ENCODE data around the gene CNN1.

CNN1 gene

DNA sequence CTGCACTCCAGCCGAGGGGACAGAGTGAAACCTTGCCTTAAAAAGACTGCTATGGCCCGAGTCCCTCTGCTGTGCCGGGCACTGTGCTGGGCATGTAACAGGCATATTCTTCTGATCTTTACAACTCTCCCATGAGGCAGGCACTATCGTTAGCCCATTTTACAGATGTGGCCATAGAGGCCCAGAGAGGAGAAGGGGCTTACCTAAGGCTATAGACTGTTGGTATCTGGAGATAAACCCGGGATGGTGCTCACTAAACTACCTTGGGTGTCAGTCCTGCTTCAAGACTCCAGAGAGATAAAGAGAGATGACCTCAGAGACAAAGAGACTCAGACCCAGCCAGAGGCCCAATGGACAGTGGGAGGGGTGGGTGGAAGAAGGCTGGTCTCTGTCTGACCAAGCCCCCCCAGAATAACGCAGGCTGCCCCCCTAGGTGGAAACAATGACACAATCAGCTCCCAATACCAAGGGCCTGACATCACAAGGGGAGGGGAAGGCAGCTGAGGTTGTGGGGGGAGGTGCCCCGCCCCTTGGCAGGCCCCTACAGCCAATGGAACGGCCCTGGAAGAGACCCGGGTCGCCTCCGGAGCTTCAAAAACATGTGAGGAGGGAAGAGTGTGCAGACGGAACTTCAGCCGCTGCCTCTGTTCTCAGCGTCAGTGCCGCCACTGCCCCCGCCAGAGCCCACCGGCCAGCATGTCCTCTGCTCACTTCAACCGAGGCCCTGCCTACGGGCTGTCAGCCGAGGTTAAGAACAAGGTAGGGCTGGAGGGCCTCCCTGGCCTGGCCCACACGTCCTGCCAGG lies at the start of gene CNN1:
TSS of gene CNN1 (plus strand) at position 620 of the 805 bp plus-strand sequence. CDS start at position 697, 77 bp downstream.
- no peak for DNase-seq (ENCODE audit: low read depth, low spot score)

DNA sequence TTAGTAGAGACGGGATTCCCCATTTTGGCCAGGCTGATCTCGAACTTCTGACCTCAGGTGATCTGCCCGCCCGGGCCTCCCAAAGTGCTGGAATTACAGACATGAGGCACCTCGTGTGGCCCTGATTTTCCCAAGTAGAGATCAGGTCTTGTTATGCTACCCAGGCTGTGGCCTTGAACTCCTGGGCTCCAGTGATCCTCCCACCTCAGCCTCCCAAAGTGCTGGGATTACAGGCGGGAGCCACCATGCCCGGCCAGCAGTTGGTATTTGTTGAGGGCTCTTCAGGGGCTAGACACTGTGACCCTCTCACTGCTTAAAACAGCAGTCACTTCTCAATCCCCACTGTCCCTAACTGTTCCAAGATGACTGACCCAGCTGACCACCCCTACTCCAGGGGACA lies 49.3 kb upstream of the CNN1 start:
- no peak for DNase-seq (ENCODE audit: low read depth, low spot score)

DNA sequence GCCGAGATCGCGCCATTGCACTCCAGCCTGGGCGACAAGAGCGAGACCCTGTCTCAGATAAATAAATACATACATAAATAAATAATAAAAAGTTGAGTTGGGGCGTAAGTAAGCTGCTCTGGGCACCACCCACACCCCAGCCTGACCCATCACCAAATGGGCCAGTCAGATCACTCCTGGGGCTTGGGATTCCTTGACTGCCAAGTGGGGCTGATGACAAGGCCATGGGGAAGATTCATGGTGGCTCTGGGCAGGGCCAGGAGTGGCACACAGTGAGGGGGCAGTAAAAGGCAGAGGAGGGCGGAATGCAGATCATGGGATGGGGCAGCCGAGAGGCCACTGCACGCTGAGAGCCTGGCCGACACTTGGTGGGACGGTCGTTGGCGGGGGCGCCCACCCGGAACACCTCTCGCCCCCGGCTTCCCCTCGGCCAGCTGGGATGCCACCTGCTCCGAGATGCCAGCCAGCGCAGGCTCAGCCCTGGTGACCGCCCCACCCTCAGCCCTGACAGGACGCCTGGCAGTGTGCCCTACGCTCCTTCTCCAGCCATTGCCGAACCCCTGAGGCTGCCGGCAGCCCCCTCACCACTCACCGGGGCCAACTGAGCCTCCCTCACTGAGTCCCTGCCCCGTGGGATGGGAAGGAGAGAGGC lies 43.9 kb upstream of the CNN1 start:
- no peak for DNase-seq (ENCODE audit: low read depth, low spot score)

DNA sequence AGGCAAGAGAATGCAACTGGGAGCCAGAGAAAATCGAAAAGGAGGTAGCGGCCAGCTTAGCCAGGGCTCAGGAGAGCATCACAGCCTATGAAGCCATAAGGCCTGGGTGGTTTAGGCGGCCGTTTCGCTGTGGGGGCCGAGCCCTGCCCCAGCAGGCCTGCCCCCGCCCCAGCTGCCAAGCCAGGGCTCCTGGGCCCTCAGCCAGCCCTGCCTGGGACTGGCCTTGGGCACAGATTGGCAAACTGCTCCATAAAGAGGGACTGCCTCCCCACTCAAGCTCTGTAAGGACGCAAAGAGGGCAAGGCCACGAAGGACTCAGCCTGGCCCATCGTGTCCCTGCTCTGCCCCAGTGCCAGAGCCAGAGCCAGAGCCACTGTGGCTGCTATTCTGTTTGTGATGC lies 43.2 kb upstream of the CNN1 start:
- DNase-seq (ENCODE audit: low read depth, low spot score), result no peak

DNA sequence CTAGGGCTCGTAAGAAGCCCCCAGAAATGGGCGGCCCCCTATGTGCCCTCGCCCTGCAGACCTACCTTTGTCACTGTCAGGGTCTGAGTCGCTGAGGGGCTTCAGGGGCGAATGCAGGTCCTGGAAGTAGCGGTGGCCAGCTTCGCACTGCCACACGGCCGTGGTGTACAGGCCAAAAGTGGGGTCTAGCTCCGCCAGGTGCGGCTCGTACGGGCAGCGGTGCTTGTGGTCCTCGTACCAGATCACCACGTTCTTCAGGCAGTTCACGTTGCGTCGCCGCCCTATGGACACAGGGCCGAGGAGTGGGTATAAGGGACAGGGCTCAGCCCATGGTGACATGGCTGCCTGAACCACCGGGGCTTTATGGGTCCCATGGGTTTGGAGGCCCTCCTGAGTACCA lies 42.8 kb upstream of the CNN1 start:
- no peak for DNase-seq (ENCODE audit: low read depth, low spot score)

DNA sequence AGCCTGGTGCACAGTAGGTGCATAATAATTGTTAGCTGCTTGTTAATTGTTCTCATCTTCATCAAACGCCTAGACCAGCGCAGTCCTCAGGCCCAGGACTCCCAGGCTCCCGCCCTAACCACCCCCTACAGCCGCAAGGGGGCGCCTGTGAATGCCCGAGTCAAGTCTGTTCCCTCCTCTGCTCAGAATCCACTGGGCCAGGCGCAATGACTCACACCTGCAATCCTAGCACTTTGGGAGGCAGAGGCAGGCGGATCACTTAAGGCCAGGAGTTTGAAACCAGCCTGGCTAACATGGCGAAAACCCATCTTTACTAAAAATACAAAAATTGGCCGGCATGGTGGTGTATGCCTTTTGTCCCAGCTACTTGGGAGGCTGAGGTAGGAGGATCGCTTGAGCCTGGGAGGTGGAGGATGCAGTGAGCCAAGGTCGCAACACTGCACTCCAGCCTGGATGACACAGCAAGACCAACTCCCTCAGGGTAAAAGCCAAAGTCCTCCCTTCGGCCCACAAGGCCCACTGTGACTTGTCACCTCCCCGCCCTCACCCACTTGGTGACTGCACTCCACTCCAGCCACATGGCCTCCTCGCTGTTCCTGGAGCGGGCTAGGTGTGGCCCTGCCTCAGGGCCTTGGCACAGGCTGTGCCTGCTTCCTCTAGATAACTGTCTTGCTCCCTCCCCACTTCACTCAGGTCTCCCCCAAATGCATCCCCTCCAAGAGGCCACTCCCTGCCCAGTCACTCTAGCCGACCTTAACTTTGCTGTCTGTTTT lies 42.1 kb upstream of the CNN1 start:
- DNase-seq (ENCODE audit: low read depth, low spot score), result peak; percentile 40

DNA sequence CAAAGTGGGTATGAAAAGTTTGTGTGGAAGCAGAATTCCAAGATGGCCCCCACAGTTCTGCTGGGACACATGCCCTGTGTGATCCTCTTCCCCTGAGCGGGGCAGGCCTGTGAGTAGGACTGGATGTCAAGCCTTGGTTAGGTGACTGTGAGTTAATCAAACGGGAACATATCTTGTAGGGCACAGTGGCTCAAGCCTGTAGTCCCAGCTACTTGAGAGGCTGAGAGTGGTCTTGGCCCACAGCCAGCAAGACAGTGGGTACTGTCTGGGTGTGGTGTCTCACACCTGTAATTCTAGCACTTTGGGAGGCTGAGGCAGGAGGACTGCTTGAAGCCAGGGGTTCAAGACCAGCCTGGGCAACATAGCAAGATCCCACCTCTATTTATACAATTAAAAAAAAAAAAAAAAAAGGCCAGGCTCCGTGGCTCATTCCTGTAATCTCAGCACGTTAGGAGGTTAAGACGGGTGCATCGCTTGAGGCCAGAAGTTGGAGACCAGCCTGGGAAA lies 39.4 kb upstream of the CNN1 start:
- no peak for DNase-seq (ENCODE audit: low read depth, low spot score)

DNA sequence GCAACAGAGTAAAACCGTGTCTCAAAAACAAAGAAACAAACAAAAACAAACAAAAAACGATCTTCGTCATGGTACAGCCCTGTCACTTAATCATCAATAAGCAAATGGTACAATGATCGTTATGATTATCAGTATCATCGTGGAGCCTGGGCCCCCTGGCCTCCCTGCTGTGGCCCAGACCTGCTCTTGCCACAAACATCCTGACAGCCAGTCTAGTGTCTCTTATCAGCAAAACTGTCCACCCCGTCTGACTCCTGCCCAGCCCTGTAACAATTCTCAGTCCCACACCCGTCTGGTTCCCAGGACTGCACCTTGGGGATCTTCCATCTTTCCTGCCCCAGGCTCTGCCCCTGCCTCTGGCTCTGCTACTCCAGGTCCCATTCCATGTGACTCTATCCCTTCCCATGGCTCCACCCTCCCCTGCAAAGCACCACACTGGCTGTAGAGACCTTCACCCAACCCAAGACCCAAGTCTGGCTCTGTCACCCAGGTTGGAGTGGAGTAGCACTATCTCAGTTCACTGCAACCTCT lies 38.7 kb upstream of the CNN1 start:
- DNase-seq (ENCODE audit: low read depth, low spot score), result no peak

DNA sequence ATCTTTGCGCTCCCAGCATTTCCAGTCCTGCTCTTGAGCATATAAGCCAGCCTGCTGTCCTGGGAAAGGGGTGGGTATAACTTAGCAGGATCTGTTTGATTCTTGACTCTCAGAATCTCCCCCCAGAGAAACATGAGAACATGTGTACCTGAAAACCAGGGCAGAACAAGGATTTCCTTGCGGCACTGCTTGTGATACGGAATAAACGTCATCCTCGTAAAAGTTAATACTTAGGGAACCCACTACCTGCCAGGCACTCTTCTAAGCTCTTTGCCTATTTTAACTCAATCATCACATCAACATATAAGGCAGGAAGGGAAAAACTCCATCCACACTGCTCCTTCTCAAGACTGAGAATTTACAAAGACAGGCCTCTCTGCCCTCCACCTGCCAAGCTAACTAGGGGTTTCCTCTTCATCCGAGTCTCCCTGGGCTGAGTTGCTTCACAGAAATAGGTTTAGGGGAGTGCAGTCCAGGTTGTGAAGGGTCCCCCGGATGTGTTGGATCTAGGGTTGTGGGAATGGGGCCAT lies 34.1 kb upstream of the CNN1 start:
- no peak for DNase-seq (ENCODE audit: low read depth, low spot score)

DNA sequence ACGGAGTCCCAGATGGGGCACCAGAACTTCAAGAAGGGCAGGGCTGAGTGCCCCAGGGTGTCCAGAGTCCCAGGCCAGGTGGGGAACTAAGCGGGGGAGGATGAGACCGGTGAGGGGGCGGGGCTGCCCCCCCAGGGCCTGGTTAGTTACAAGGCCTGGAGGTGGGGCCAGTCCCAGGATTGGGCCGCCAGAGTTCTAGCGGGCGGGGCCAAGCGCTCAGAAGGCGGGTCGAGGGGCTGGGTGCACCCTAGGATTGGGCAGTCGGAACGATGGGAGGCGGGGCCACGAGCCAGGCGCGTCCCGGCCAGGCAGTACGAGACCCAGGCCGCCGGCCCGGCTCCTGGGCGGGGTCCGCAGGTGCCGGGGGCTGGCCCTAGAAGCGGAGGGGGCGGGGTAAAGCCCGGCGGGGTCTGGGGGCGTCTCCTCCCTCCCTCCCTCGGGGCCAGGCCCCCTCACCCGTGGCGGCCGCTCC lies 33.6 kb upstream of the CNN1 start:
- peak; percentile 90 for DNase-seq (ENCODE audit: low read depth, low spot score)

DNA sequence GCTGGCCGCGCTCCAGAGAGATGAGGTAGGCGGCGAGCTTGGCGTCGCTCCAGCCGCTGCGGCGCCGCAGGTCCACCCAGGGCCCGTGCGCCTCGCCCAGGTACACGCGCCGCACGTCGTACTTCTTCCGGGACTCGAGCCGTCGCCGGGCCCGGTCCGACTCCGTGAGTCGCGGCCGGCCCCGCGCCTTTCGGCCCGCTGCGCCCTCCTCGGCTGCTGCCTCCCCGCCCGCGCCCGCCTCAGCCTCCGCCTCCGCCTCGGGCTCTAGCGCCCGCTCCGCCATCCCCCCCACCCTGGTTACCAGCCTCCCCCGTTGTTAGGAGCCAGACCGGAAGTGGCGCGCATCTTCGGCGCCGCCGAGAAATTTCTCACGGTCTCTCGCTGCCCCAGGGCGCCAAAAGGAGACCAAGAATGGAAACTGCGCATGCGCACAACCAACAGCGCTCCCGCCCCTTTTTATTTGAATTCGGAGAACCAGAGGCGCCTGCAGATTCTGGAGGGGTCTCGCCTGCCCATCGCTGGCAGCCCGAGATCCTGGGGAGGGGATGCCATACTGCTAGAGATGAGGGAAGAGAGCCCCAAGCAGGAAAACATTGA lies 33.0 kb upstream of the CNN1 start, which contains the start of gene ZNF653:
TSS of gene ZNF653 (minus strand) at position 336 of the 597 bp plus-strand sequence. CDS start at position 283, 53 bp downstream.
- peak; percentile 90 for DNase-seq (ENCODE audit: low read depth, low spot score)

DNA sequence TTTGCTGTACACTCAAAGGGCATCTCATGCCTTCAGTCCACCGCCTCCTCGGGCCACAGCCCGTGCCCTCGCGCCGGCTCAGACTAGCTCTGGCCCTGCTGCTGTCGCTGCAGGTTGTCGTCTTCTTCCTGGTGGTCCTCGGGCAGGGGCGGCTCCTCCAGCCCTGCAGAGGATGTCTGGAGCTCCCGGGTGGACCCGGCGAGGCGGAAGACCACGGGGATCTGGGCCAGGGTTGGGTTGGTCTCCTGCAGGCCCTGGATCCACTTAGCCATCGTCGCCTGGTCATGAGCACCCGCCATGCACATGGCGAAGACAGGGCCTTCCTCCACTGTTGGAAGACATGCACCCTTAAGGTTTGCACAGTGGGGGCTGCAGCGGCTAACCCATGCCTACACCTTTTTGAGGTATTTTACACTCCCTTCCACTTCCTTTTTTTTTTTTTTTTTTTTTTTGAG lies 32.5 kb upstream of the CNN1 start:
- no peak for DNase-seq (ENCODE audit: low read depth, low spot score)

DNA sequence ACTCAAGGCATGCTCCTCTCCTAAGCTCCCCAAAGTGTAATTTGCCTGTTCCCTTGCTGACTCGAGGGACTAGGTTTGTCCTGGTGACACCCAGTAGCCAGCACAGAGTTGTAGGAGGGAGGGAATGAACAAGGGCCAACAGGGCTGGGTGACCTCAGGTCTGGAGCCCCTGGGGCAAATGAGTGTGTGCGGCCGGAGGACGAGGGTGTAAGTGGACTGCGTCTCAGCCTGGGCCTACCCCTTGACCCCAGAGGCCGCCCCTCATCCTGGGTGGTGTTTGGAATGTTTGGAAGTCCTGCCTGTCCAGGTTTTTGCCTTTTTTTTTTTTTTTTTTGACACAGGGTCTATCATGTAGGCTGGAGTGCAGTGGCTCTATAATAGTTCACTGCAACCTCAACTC lies 31.7 kb upstream of the CNN1 start:
- DNase-seq (ENCODE audit: low read depth, low spot score), result no peak

DNA sequence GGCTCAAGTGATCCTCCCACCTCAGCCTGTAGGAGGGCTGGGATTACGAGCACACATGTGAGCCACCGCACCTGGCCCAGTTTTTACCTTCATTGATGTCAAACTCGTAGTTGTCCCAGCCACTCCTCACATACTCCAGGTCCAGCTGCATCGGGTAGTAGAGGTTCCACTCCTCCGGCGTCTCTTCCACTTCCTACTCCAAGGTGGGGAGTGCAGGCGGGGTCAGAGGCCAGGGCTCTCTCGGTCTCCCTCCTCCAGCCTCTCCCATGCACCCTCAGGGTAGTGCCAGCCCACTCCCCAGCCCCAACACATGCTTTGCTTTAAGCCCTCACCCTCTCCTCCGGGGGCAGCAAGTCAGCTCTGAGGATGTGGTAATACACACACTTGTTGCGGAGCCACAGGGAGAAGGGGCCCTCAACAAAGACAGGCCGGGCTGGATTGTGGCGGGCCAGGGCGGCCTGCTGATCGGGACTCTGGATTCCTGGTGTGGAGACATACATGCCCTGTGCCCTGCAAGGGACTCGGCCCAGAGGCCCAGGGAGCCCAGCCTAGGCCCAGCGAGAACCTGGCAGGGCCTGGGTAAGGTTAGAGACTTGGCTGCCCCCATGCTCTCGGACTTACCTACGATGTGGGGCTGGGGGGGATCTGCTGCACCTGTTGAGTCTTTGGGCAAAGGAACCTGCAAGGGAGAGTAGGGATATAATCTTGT lies 31.1 kb upstream of the CNN1 start:
- DNase-seq (ENCODE audit: low read depth, low spot score), result no peak

DNA sequence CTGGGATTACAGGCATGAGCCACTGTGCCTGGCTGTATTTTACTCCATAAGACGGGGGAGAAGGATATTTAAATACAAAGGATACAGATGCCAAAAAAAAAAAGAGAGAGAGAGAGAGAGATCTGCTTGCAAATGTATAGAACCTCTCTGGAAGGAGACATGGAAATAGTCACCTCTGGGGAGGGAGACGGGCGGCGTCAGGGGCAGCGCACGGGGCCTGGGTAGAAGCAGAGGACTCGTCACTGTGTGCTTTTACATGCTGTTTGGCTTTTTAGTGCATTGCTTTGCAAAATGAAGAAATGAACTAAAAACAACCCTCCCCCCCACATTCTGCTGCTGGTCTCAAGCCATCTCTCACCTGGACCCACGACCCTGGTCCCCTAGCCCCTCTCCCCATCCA lies 28.2 kb upstream of the CNN1 start:
- no peak for DNase-seq (ENCODE audit: low read depth, low spot score)

DNA sequence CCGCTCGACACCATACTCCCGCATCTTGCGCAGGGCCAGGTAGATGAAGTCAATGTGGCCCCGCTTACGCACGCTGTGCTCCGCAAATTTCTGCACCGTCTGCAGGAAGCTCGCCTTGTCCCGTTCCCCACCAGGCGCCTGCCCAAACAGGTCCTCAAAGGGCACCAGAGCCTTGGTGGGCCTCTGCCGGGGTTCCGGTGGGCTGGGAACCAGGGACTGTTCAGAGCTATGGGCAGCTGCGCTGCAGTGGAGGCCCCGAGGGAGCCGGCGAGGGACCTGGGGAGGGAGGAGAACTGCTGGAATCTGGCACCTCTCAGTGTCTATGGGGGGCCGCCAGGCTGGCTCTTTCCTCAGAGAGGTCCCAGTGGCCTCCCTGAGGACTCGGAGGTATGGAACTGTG lies 24.7 kb upstream of the CNN1 start:
- DNase-seq (ENCODE audit: low read depth, low spot score), result no peak

DNA sequence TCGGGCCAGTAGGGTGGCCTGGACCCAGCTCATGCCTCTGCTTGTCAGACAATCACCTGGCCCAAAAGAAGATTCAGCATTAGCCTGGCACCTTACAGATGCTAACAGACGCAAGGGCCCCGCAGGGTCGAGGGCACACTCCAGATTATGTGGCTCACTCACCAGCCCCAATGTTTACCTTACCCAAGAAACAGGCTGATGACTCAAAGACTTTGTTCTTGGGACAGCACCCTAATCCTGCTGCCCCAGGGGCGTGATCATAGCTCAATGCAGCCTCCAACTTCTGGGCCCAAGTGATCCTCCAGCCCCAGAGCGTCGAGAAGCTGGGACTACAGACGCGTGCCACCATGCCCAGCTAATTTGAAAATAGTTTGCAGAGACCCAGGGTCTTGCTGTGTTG lies 19.5 kb upstream of the CNN1 start:
- no peak for DNase-seq (ENCODE audit: low read depth, low spot score)

DNA sequence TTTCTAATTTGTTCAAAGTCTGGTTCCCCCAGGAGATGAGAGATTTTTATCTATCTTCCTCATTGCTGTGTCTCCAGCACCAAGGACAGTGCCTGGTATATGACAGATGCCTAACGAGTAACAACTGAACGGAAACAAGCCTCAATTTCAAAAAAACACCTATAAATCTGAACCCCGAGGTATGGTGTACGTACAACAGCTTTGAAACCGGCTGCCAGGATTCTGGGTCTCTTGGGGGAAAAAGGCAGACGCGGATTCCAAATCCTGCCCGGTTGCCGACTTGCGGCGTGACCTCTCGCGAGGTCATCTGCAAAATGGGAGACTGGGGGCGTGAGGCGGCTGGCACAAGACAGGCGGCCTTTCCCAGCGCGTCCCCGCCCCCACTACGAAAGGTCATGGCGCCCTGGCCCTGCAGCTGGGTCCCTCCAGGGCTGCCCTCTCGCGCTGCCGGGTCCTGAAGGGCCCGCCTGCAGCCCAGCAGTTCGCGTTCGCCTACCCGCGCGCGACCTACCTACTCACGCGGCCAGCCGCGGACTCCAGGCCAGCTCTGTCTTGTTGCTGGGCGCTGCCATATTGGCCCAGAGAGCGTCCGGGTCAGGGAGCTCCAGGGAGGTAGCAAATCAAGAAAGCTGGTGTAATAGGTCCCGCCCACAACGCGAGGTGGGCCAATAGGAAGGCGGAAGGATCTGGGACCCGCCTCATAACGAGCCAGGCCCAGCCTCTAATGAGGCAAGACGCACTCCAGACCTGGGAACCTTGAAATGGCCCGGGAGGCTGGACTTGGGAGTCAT lies 9.9 kb upstream of the CNN1 start, which contains the start of gene ECSIT:
TSS of gene ECSIT (minus strand) at position 584 of the 791 bp plus-strand sequence. CDS start 9,964 bp downstream, outside the sequence.
- DNase-seq (ENCODE audit: low read depth, low spot score), result peak; percentile 82

DNA sequence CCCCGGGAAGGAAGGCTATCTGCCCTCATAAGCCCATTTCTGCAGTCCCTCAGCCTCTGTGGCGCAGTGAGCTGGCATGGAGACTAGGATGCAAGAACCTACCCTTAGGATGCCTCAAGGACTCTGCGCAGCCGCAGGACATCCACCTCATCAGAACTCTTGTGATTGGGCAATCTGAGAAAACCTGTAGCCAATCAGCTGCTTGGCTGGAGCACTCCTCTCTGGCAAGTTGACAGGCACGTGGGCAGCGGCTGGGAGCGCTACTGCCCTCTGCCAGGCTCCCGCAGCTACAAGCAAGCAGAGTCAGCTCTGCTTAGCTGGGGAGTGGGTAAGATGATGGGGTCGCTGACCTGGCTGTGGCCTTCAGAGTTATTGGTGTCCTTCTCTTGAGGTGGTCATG lies 8.2 kb upstream of the CNN1 start:
- DNase-seq (ENCODE audit: low read depth, low spot score), result no peak

All from activated CD4-positive, CD25-positive, alpha-beta regulatory T cell treated with anti-CD3 and anti-CD28 coated beads, Interleukin-2, amount 50 U/mL, for 16 hours (primary cell).